ENCODE results near the gene KCNMA1. TPM values are rescaled to one million over a fixed set of nuclear protein-coding genes. Genes with fewer than 3 reads are reported as not detected.

Gene KCNMA1
- total and polyA plus RNA-seq, 10 of the 15 experiments (the other 5 are each of a cell fraction or from before 2014, with no cell fraction given): 8.5 to 77.0 (median 21.3) TPM

GRCh38 chr10:77253556-77254064, 384.0 kb downstream of the KCNMA1 start:
- no peaks in the 10 kb centered on the region for H3K36me3 ChIP-seq (ENCODE audit: control insufficient read depth in 2 of 2, insufficient read depth in 2 of 2, low read length in 1 of 2)
- 11% methylated on average over 4 of the region's 4 CpGs for WGBS (ENCODE audit: insufficient coverage, insufficient replicate concordance, low lambda C conversion rate, missing lambda C conversion rate)
- no peak overlapping the region for H3K4me3 ChIP-seq
- no peak overlapping the region for H3K9ac ChIP-seq (ENCODE audit: control insufficient read depth, insufficient read depth, low read length)
- in situ Hi-C loops (cut with MboI): loop anchor here (5.0 kb wide), 1 partner anchor 389 kb away; no protein-coding TSS in a partner anchor
- peak; percentile 50 for TF ChIP-seq MEF2B (IDR thresholded peaks at IDR 0.05; ENCODE audit: partially characterized antibody, poor library complexity, severe bottlenecking)
- TF ChIP-seq POU2F2 (IDR thresholded peaks at IDR 0.05; ENCODE audit: borderline replicate concordance, low read depth, low read length): no peak
- no peak for TF ChIP-seq YBX1 (IDR thresholded peaks at IDR 0.05)
- no peak for TF ChIP-seq MAX (IDR thresholded peaks at IDR 0.05; ENCODE audit: low read depth, low read length)
- no peak for TF ChIP-seq ZBTB4 (CRISPR knock-in tag; IDR thresholded peaks at IDR 0.05)
- RAD21 ChIA-PET (ENCODE audit: unreplicated experiment): interaction anchor here (0.6 to 4.5 kb wide), 11 partner anchors 11 to 458 kb away, joined by 3 to 22 read pairs (median 3); no protein-coding TSS in a partner anchor
- H3K4me1 ChIP-seq (ENCODE audit: control insufficient read depth, insufficient read depth, low read length): no peaks in the 10 kb centered on the region
- no peak overlapping the region for H3K27ac ChIP-seq (ENCODE audit: control insufficient read depth, insufficient read depth)
- CTCF ChIA-PET: interaction anchor here (0.8 to 2.3 kb wide), 9 partner anchors 11 to 457 kb away, joined by 3 to 21 read pairs (median 4); no protein-coding TSS in a partner anchor
- H3K27me3 ChIP-seq (replicated peaks in 1 of 2; ENCODE audit: control insufficient read depth in 2 of 2, insufficient read depth in 2 of 2, low read length in 1 of 2): no peaks in the 10 kb centered on the region
- H4K20me1 ChIP-seq (ENCODE audit: control insufficient read depth, insufficient read depth): no peaks in the 10 kb centered on the region
- BruUV-seq (replicated peaks): no TSS peak
- ATAC-seq: no peak; the same call in 2 of the 3 replicates
- H2AFZ ChIP-seq (ENCODE audit: control insufficient read depth, low read depth, low read length): no peak overlapping the region
- POLR2A ChIA-PET: interaction anchor here (1.1 to 1.4 kb wide), 3 partner anchors 25 to 458 kb away, joined by 3 to 4 read pairs (median 3); no protein-coding TSS in a partner anchor
- no peak for DNase-seq (ENCODE audit: low read depth, low spot score)
- no peak for FAIRE-seq
- SMC1A ChIA-PET (ENCODE audit: uncharacterized antibody, unreplicated experiment): interaction anchor here (0.8 to 10.1 kb wide), 16 partner anchors 9 to 458 kb away, joined by 3 to 106 read pairs (median 4); no protein-coding TSS in a partner anchor
- H3K4me2 ChIP-seq (ENCODE audit: control insufficient read depth, insufficient read depth): no peak overlapping the region
- H3K9me3 ChIP-seq (replicated peaks; ENCODE audit: control insufficient read depth, insufficient read depth, low read length): no peaks in the 10 kb centered on the region; the same call in 1 of the 3 replicates
- no peaks in the 10 kb centered on the region for H3K79me2 ChIP-seq (ENCODE audit: control insufficient read depth, insufficient read depth, low read length)
- intact Hi-C loops (cut with micrococcal nuclease; ENCODE audit: unreplicated experiment): loop anchor here (5.0 kb wide), 1 partner anchor 134 kb away; no protein-coding TSS in a partner anchor
